B cell (primary cell): Measurements from ENCODE around the gene AUTS2. TPM values are rescaled to one million over a fixed set of nuclear protein-coding genes. Genes with fewer than 3 reads are reported as not detected.

Experiments used
- ATAC-seq: fragments of 200-7000 bp; cut with Tn5 transposase; one replicate; pipeline ENCODE4 v1.10.0; 2021; ENCODE audit warnings: low read depth, mild to moderate bottlenecking, moderate number of reproducible peaks, moderate library complexity
- CTCF ChIA-PET: fragments of 350-600 bp; sonication (Branson Sonifier 250); formaldehyde crosslinking; loops from one replicate; lab custom pipeline; 2021; ENCODE audit warnings: antibody characterized with exemption, inconsistent platforms; lab: Charles Lee
- POLR2A ChIA-PET: fragments of 350-600 bp; sonication (Branson Sonifier 250); formaldehyde crosslinking; loops from one replicate; lab custom pipeline; 2021; ENCODE audit warnings: antibody characterized with exemption; lab: Charles Lee
- DNase-seq: peaks from one replicate; pipeline ENCODE4 v3.0.0; 2013
- H2AFZ ChIP-seq: 2 replicates; pipeline ENCODE4 v1.6.1; 2012; ENCODE audit warnings: mild to moderate bottlenecking, low read depth, low read length; ENCODE audit not compliant: insufficient read depth, poor library complexity, severe bottlenecking
- H3K27ac ChIP-seq, 2 donors: 1 replicate in 1 of 2; 2 replicates in 1 of 2; pipeline ENCODE4 v1.5.1; 2012 to 2013; ENCODE audit warnings: low read length in 2 of 2, mild to moderate bottlenecking in 2 of 2, moderate library complexity in 1 of 2
- H3K27me3 ChIP-seq, 4 experiments: fragments of 200-600 bp in 1 of 4; sonication (generic) in 1 of 4; replicated peaks in 1 of 4; 1 replicate in 2 of 4; 2 replicates in 2 of 4; pipeline versions ENCODE4 v1.6.1 to v1.7.0; 2013 to 2016; ENCODE audit warnings: low read length in 3 of 4, mild to moderate bottlenecking in 2 of 4, mixed read lengths in 1 of 4, moderate library complexity in 1 of 4; ENCODE audit not compliant: insufficient read depth in 4 of 4, control insufficient read depth in 3 of 4; ENCODE audit errors: control extremely low read depth in 1 of 4
- H3K36me3 ChIP-seq, 2 experiments: replicated peaks in 1 of 2; 1 replicate in 1 of 2; 2 replicates in 1 of 2; pipeline versions ENCODE4 v1.6.1 to v1.7.1; 2013; ENCODE audit warnings: low read length in 1 of 2; ENCODE audit not compliant: insufficient read depth in 2 of 2, control insufficient read depth in 1 of 2; ENCODE audit errors: control extremely low read depth in 1 of 2, extremely low read depth in 1 of 2
- H3K4me1 ChIP-seq, 2 donors: fragments of 200-600 bp in 1 of 2; sonication (generic) in 1 of 2; 1 replicate in 1 of 2; 2 replicates in 1 of 2; pipeline versions ENCODE4 v1.5.1 to v1.6.1; 2013 to 2017; ENCODE audit warnings: low read length in 2 of 2; ENCODE audit not compliant: control insufficient read depth in 2 of 2, insufficient read depth in 2 of 2
- H3K4me2 ChIP-seq: replicated peaks from 2 replicates; pipeline ENCODE3; 2012; ENCODE audit warnings: mild to moderate bottlenecking, low read depth, low read length; ENCODE audit not compliant: poor library complexity, severe bottlenecking
- H3K4me3 ChIP-seq, 5 experiments: fragments of 200-600 bp in 1 of 5; sonication (generic) in 1 of 5; 1 replicate in 3 of 5; 2 replicates in 2 of 5; pipeline versions ENCODE4 v1.5.1 to v1.7.0; 2011 to 2016; ENCODE audit warnings: low read length in 4 of 5, mild to moderate bottlenecking in 4 of 5, low read depth in 2 of 5, control low read depth in 1 of 5, moderate library complexity in 1 of 5; ENCODE audit not compliant: insufficient read depth in 1 of 5; ENCODE audit errors: control extremely low read depth in 1 of 5, extremely low read depth in 1 of 5
- H3K79me2 ChIP-seq: fragments of 200-600 bp; sonication (generic); one replicate; pipeline ENCODE4 v1.6.0; 2016; ENCODE audit warnings: low read length; ENCODE audit not compliant: control insufficient read depth, insufficient read depth
- H3K9ac ChIP-seq: fragments of 200-600 bp; sonication (generic); 2 replicates; pipeline ENCODE4 v1.6.1; 2017; ENCODE audit warnings: mild to moderate bottlenecking, low read length, moderate library complexity
- H3K9me3 ChIP-seq, 3 donors: one replicate each; pipeline versions ENCODE4 v1.6.1 to v1.7.1; 2013; ENCODE audit warnings: low read length in 2 of 3; ENCODE audit not compliant: control insufficient read depth in 2 of 3, insufficient read depth in 1 of 3; ENCODE audit errors: control extremely low read depth in 1 of 3
- H4K20me1 ChIP-seq: 2 replicates; pipeline ENCODE4 v1.6.0; 2012; ENCODE audit warnings: mild to moderate bottlenecking, low read length; ENCODE audit not compliant: insufficient read depth, control insufficient read depth, poor library complexity, severe bottlenecking
- H3K27ac Mint-ChIP-seq: one replicate; pipeline ENCODE4 v1.8.0; 2021; ENCODE audit warnings: mixed read lengths
- H3K27me3 Mint-ChIP-seq: one replicate; pipeline ENCODE4 v1.8.0; 2021; ENCODE audit warnings: mixed read lengths
- H3K4me1 Mint-ChIP-seq: one replicate; pipeline ENCODE4 v1.8.0; 2021; ENCODE audit warnings: mixed read lengths
- H3K4me3 Mint-ChIP-seq: one replicate; pipeline ENCODE4 v1.8.0; 2021; ENCODE audit warnings: mixed read lengths
- H3K9me3 Mint-ChIP-seq: one replicate; pipeline ENCODE4 v1.8.0; 2022; ENCODE audit warnings: mixed read lengths; ENCODE audit not compliant: insufficient read depth
- CTCF ChIP-seq: fragments of 200-600 bp; IDR thresholded peaks from one replicate; pipeline ENCODE4 v1.8.0; 2022; ENCODE audit warnings: antibody characterized with exemption, mild to moderate bottlenecking
- EZH2 ChIP-seq: IDR thresholded peaks from 2 replicates; pipeline ENCODE4 v1.6.1; 2012; ENCODE audit warnings: borderline replicate concordance, low read depth, mild to moderate bottlenecking, moderate library complexity, low read length; ENCODE audit not compliant: insufficient read depth, poor library complexity, severe bottlenecking
- WGBS: methylation state at CpG from one replicate; pipeline ENCODE4 v1.1.5; 2013; ENCODE audit warnings: missing lambda C conversion rate; ENCODE audit not compliant: insufficient coverage; 5-methylcytosine and 5-hydroxymethylcytosine counted together
- intact Hi-C: fragments of 100-400 bp; cut with micrococcal nuclease; formaldehyde crosslinking; loops from one replicate; pipeline ENCODE4 v1.10.0; 2022
- polyA plus RNA-seq: library from polyadenylated mRNA; depleted of rRNA; stranded (reverse); fragments of >200 nt; gene quantifications from 2 replicates; pipeline ENCODE4 v1.2.3, GENCODE V29; 2012
- total RNA-seq, 2 donors: library from RNA; stranded (reverse); fragments of 120-200 nt in 1 of 2; gene quantifications; 1 replicate in 1 of 2; 2 replicates in 1 of 2; pipeline versions ENCODE4 v1.2.3 to v1.2.4, GENCODE V29; 2013 to 2022

AUTS2 gene
- total and polyA plus RNA-seq, 2 donors (not counting 1 experiment from before 2014, with no cell fraction given), result 22.3 to 35.0 TPM

- no peak overlapping the region for H3K27ac ChIP-seq
- H3K9me3 Mint-ChIP-seq, result no peaks in the 10 kb centered on the region
- H3K9me3 ChIP-seq, result no peaks in the 10 kb centered on the region
- intact Hi-C loops, result no loop called here
- H4K20me1 ChIP-seq, result peaks cover 18% of the 10 kb centered on the region
- peaks cover 33% of the 10 kb centered on the region for H3K4me1 Mint-ChIP-seq
- ATAC-seq, result no peak
- POLR2A ChIA-PET, result interaction anchor here (0.6 kb wide), 1 partner anchor 93 kb away, joined by 3 read pairs; no protein-coding TSS in a partner anchor
- no peaks in the 10 kb centered on the region for H3K27me3 Mint-ChIP-seq
- H3K4me2 ChIP-seq, result no peak overlapping the region
- H3K36me3 ChIP-seq, result no peaks in the 10 kb centered on the region
- WGBS, result 100% methylated on average over 5 of the region's 6 CpGs
- H2AFZ ChIP-seq, result no peak overlapping the region
- no peak for DNase-seq
- H3K27me3 ChIP-seq, result no peaks in the 10 kb centered on the region
- CTCF ChIA-PET, result no interaction called here
- H3K79me2 ChIP-seq, result peaks cover 57% of the 10 kb centered on the region
- no peak overlapping the region for H3K4me3 ChIP-seq
- H3K27ac Mint-ChIP-seq, result no peak overlapping the region
- no peak overlapping the region for H3K9ac ChIP-seq
- no peak overlapping the region for H3K4me3 Mint-ChIP-seq
- TF ChIP-seq EZH2 (no peak), CTCF (no peak)
- peaks cover 3% of the 10 kb centered on the region in 2 donors for H3K4me1 ChIP-seq
Measured at GRCh38 chr7:69857014-69857413, 258.7 kb downstream of the AUTS2 start.

- intact Hi-C loops, result no loop called here
- Histone ChIP-seq H4K20me1 (peaks cover 22% of the 10 kb centered on the region), H3K4me3 (no peak overlapping the region), H2AFZ (no peak overlapping the region), H3K27ac (no peak overlapping the region), H3K79me2 (peaks cover 56% of the 10 kb centered on the region), H3K4me2 (no peak overlapping the region), H3K36me3 (no peaks in the 10 kb centered on the region), H3K4me1 (peaks cover 7 to 10% of the 10 kb centered on the region in 2 donors), H3K9me3 (no peaks in the 10 kb centered on the region), H3K9ac (no peak overlapping the region), H3K27me3 (no peaks in the 10 kb centered on the region)
- no peak for DNase-seq
- Mint-ChIP-seq H3K9me3 (no peaks in the 10 kb centered on the region), H3K4me3 (no peak overlapping the region), H3K27me3 (no peaks in the 10 kb centered on the region), H3K4me1 (peaks cover 36% of the 10 kb centered on the region), H3K27ac (no peak overlapping the region)
- ATAC-seq, result no peak
- POLR2A ChIA-PET, result no interaction called here
- CTCF ChIA-PET, result interaction anchor here (0.6 kb wide), 1 partner anchor 18 kb away, joined by 3 read pairs; no protein-coding TSS in a partner anchor
- TF ChIP-seq CTCF, result no peak
- no CpG with 5 or more reads among the region's 1 CpG for WGBS
Measured at GRCh38 chr7:69858471-69858870, 260.2 kb downstream of the AUTS2 start.
